AG08396 (cell line): ENCODE measurements around the gene HTRA3.
"Not testable (repeated sequence)": the region's sequence is repeated elsewhere in the genome, so short reads cannot be mapped to it uniquely, and the experiment has no call there.

ENCODE experiments used
- DNase-seq: peaks from one replicate; pipeline ENCODE4 v3.0.0; 2012; ENCODE audit warnings: low spot score, mixed read lengths

The HTRA3 gene

GRCh38 chr4:8325291-8325973 lies 55.9 kb downstream of the HTRA3 start:
- no peak for DNase-seq

- DNase-seq: no peak
Measured at GRCh38 chr4:8326206-8326605, 56.7 kb downstream of the HTRA3 start.

GRCh38 chr4:8328456-8328855 lies 58.9 kb downstream of the HTRA3 start:
- DNase-seq: no peak

DNA sequence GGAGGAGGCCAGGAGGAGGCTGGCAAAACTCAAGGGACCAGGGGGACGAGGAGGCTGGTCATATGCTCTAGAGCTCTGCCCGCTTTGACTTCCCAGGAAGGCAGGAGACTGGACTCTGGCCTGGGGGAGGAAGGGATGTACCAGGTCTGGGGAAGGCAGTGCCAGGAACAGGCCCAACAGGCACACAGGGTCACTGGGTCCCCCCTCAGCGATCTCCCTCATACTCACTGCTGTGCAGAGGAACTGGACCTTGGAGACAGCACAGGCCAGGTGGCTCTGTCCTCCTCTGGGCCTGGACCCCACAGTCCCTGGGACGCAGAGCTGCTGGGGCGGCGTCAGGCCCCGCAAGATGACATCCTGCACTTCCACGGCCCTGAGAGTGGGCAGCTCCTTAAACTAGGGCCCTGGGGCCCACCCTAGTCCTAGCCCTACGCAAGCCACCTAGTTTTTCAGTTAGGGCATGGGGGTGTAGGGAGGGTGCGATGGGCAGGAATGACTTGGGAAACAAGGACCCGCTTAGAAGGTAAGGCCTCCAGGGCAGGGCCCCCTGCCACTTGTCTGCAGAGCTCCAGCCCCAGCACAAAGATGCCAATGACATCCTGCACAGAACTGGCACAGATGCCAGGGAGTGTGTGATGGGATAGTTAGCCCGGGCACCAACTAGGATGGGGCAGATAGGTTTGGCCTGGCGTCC lies 59.5 kb downstream of the HTRA3 start:
- no peak for DNase-seq

- no peak for DNase-seq
Measured at GRCh38 chr4:8329560-8329858, 60.0 kb downstream of the HTRA3 start.

GRCh38 chr4:8329859-8330761 lies 60.6 kb downstream of the HTRA3 start:
- DNase-seq: no peak

- no peak for DNase-seq
Measured at GRCh38 chr4:8330821-8331574, 61.4 kb downstream of the HTRA3 start.

GRCh38 chr4:8331575-8331955 lies 62.0 kb downstream of the HTRA3 start:
- no peak for DNase-seq

DNA sequence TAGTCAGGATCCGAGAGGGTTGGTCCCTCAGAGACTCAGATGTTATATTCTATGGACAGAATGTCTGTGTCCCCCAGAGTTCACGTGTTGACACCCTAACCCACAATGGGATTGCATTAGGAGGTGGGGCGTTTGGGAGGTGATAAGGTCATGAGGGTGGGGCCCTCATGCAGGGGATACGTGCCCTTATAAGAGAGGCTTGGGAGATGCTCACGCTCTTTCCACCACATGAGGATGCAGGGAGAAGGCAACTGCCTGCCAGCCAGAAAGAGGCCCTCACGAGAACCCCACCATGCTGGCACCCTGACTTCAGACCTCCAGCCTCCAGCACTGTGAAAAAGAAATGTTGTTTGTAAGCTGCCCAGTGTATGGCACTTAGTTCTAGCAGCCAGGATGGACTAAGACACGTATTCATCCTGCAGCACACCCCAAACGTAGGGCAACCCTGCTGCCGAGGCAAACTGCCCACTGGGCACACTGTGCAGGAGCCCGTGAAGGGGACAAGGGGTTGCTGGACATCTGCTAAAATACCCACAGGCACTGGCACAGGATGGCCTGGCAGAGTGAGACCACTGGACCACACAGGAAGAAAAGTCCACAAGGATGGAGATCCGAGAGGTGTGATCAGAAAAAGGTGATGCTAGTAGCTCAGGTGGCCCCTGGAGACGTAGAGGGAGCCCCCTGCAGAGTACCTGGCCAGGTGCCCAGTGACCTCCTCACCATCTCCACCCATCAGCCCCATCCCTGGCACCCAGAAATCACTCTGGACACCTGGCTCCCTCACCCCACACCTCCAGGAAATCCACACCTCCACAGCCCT lies 62.7 kb downstream of the HTRA3 start:
- no peak for DNase-seq

DNA sequence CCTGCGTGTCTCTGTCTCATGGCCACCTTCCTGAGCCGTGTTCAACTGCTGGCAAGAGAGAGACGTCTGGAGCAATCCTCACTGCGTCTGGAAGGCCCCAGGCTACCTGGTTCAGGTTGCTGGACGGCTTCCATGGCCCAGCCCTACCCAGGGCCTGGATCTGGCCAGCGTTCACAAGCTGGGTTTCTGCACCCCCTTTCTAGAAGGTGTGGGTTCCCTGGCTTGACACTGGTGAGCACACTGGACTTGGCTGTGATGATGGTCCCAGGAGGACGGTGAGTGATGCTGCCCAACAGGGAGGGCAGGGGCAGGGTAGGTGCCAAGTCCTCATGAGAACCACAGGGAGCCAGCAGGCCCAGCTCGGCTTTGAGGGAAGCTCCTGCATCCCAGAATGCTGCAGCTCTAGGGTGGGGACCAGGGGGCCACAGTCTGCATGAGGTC lies 63.4 kb downstream of the HTRA3 start:
- no peak for DNase-seq

GRCh38 chr4:8333726-8334460 lies 64.3 kb downstream of the HTRA3 start:
- no peak for DNase-seq

DNA sequence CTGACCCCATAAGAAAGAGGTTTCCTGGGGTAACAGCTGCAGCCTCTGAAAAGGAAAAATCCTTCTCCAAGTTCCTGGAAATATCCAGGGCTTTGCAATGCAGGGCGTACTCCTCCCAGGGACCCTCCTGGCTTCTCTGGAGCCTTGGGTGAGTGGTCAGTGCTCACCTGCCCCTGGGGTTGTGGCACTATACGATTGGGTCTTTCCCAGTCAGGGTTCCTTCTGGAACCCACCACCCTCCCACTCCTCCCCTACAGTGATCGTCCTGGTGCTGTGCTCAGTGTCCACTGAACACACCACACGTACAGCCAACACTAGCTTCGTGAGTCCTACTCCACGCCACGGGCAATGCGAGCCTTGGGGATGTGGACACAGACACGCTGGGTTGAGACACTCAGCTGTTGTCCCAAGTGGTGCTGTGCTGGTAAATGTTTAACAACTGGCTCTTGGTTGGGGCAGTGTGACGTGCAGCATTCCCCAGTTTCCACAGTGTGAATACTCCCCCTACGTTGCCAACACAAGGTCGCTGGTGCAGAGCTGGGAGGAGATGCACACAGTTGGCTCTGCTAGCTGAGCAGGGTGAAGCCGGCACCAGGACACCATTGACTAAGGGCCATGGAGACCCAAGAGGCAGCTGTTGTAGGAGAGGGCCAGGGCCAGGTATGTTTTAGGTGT lies 65.4 kb downstream of the HTRA3 start:
- DNase-seq: no peak

DNA sequence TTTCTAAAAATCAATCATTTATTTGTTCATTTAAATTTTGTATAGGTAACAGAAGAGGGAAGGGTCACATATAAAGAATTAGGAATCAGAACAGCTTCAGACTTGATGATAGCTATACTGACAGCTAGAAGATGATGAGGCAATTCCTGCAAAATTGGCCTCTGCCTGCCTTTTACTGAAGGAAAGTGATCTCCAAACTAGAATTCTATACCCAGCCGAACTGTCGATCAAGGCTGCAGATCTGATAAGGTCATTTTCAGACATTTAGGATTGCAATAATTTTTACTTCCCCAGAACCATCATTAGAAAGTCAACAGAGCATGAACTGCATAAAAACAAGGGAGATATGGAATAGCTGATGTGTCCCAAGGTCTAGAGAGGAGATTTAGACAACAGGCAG lies 66.3 kb downstream of the HTRA3 start:
- no peak for DNase-seq

GRCh38 chr4:8336412-8337075 lies 67.0 kb downstream of the HTRA3 start:
- DNase-seq: no peak

DNA sequence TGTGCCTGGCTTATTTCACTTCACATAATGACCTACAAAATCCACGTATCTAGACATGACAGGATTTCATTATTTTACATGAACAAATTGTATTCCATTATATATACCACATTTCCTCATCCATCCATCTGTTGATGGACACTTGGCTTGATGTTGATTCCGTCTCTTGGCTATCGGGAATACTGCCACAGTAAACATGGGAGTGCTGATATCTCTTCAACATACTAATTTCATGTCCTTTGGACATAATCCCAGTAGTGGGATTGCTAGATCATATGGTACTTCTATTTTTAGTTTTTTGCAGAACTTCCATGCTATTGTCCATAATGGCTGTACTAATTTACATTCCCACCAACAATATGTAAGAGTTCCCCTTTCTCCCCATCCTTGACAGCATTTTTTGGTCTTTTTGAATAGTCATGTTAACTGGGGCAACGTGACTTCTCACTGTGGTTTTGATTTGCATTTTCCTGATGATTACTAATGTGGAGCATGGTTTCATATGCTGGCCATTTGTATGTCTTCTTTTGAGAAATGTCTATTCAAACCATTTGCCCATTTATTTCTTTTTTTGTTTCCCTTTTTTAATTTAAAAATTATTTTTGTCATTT lies 68.9 kb downstream of the HTRA3 start:
- DNase-seq: no peak

- no peak for DNase-seq
Measured at GRCh38 chr4:8340781-8341241, 71.3 kb downstream of the HTRA3 start.

GRCh38 chr4:8341281-8341680 lies 71.7 kb downstream of the HTRA3 start:
- not testable (repeated sequence) for DNase-seq

GRCh38 chr4:8341691-8342090 lies 72.1 kb downstream of the HTRA3 start:
- no peak for DNase-seq
